GM21723 (cell line): ENCODE measurements around the gene TMC3.

Source experiments
- ATAC-seq: cut with Tn5 transposase; IDR thresholded peaks from one replicate; pipeline ENCODE4 v1.9.1; 2021; ENCODE audit warnings: mild to moderate bottlenecking, moderate library complexity; ENCODE audit not compliant: unreplicated experiment

The TMC3 gene

GRCh38 chr15:81323944-81324881, 49.8 kb downstream of the TMC3 start, which contains the start of gene STARD5:
STARD5 (minus strand) TSS chr15:81324141; CDS start chr15:81324099, 42 bp downstream.
- ATAC-seq, result peak; percentile 99

GRCh38 chr15:81323559-81323943, 50.5 kb downstream of the TMC3 start:
- peak; percentile 29 for ATAC-seq

- no peak for ATAC-seq
Measured at GRCh38 chr15:81322676-81323253, 51.2 kb downstream of the TMC3 start.

GRCh38 chr15:81321667-81322066, 52.3 kb downstream of the TMC3 start:
- no peak for ATAC-seq

GRCh38 chr15:81317642-81318017, 56.4 kb downstream of the TMC3 start:
- no peak for ATAC-seq

- no peak for ATAC-seq
Measured at GRCh38 chr15:81316267-81316666, 57.7 kb downstream of the TMC3 start.

- ATAC-seq, result no peak
Measured at GRCh38 chr15:81315452-81316175, 58.4 kb downstream of the TMC3 start.

- no peak for ATAC-seq
Measured at GRCh38 chr15:81314378-81314777, 59.6 kb downstream of the TMC3 start.

GRCh38 chr15:81313686-81314085, 60.3 kb downstream of the TMC3 start:
- ATAC-seq, result no peak

GRCh38 chr15:81312790-81313543, 61.0 kb downstream of the TMC3 start:
- no peak for ATAC-seq

- no peak for ATAC-seq
Measured at GRCh38 chr15:81311752-81312464, 62.1 kb downstream of the TMC3 start.

- no peak for ATAC-seq
Measured at GRCh38 chr15:81310480-81310879, 63.5 kb downstream of the TMC3 start.

GRCh38 chr15:81309647-81310450, 64.2 kb downstream of the TMC3 start:
- ATAC-seq, result no peak

- no peak for ATAC-seq
Measured at GRCh38 chr15:81308260-81308659, 65.8 kb downstream of the TMC3 start.

- no peak for ATAC-seq
Measured at GRCh38 chr15:81304226-81304625, 69.8 kb downstream of the TMC3 start.

- no peak for ATAC-seq
Measured at GRCh38 chr15:81303244-81304225, 70.5 kb downstream of the TMC3 start.

- ATAC-seq, result no peak
Measured at GRCh38 chr15:81302701-81303109, 71.3 kb downstream of the TMC3 start.

- peak; percentile 81 for ATAC-seq
Measured at GRCh38 chr15:81301815-81302399, 72.1 kb downstream of the TMC3 start.
